A549 (cell line): ENCODE results near the gene NINJ1. TPM values are rescaled to one million over a fixed set of nuclear protein-coding genes. Genes with fewer than 3 reads are reported as not detected.

ENCODE experiments used
- ATAC-seq, 2 experiments: fragments of 200-7000 bp in 1 of 2; fragments of >200 bp in 1 of 2; cut with Nextera tagmentation in 1 of 2; cut with Tn5 transposase in 1 of 2; 3 replicates each; pipeline versions ENCODE4 v1.8.0 to v1.9.1; 2018 to 2020; ENCODE audit warnings: mild to moderate bottlenecking in 1 of 2, moderate library complexity in 1 of 2
- CTCF ChIA-PET: fragments of 300-600 bp; sonication (Branson Sonifier 250); formaldehyde crosslinking; extraction: SDS; loops from one replicate; lab custom pipeline; 2021; ENCODE audit warnings: antibody characterized with exemption, inconsistent platforms; lab: Yijun Ruan, JAX
- POLR2A ChIA-PET: fragments of 350-600 bp; formaldehyde crosslinking; extraction: SDS; loops from one replicate; lab custom pipeline; 2021; ENCODE audit warnings: antibody characterized with exemption, inconsistent platforms; lab: Yijun Ruan, JAX
- DNase-seq, 2 experiments: peaks; one replicate each; pipeline versions ENCODE4 v3.0.0 to v3.0.0-alpha.2; 2011 to 2016; ENCODE audit warnings: low read depth in 1 of 2, low spot score in 1 of 2
- FAIRE-seq: peaks from 2 replicates; lab custom pipeline; 2011; peaks lifted over from hg19 to GRCh38; lab: Jason Lieb, UNC
- H3K27ac ChIP-seq, 2 experiments: fragments of >200 bp; sonication (Bioruptor Twin); formaldehyde crosslinking; 3 replicates each; pipeline ENCODE4 v1.5.1; 2016 to 2017
- H3K4me1 ChIP-seq: fragments of >200 bp; sonication (Bioruptor Twin); formaldehyde crosslinking; 3 replicates; pipeline ENCODE4 v1.6.1; 2016
- H3K4me2 ChIP-seq: fragments of >200 bp; sonication (Bioruptor Twin); formaldehyde crosslinking; 3 replicates; pipeline ENCODE4 v1.6.1; 2016
- H3K4me3 ChIP-seq: fragments of >200 bp; sonication (Bioruptor Twin); formaldehyde crosslinking; 3 replicates; pipeline ENCODE4 v1.5.1; 2016
- H3K9me3 ChIP-seq: fragments of >200 bp; sonication (Bioruptor Twin); formaldehyde crosslinking; 3 replicates; pipeline ENCODE4 v1.6.1; 2016
- BHLHE40 ChIP-seq: IDR thresholded peaks from 2 replicates; pipeline ENCODE4 v1.6.1; 2012; ENCODE audit warnings: low read depth, low read length, inconsistent platforms
- CEBPB ChIP-seq, 2 experiments: fragments of >200 bp in 1 of 2; sonication (Bioruptor Twin) in 1 of 2; formaldehyde crosslinking in 1 of 2; IDR thresholded peaks; 2 replicates each; pipeline ENCODE4 v1.6.1; 2012 to 2016
- HOXA7 ChIP-seq: fragments of 250-450 bp; sonication (Bioruptor Pico); IDR thresholded peaks from 2 replicates; pipeline ENCODE4 v1.5.0; 2020; ENCODE audit warnings: mild to moderate bottlenecking, moderate library complexity
- HOXB13 ChIP-seq: fragments of 250-450 bp; sonication (Bioruptor Pico); IDR thresholded peaks from 2 replicates; pipeline ENCODE4 v1.5.0; 2020; ENCODE audit warnings: low read depth, mild to moderate bottlenecking, moderate library complexity
- HOXB5 ChIP-seq: fragments of 250-450 bp; sonication (Bioruptor Pico); IDR thresholded peaks from 2 replicates; pipeline ENCODE4 v1.5.0; 2020; ENCODE audit warnings: mild to moderate bottlenecking, moderate library complexity
- MAZ ChIP-seq: fragments of 150-350 bp; IDR thresholded peaks from 2 replicates; pipeline ENCODE4 v1.6.1; 2014; ENCODE audit warnings: antibody characterized with exemption, low read depth, low read length, borderline replicate concordance
- NFE2L2 ChIP-seq: fragments of 150-350 bp; conservative IDR thresholded peaks from 2 replicates; pipeline ENCODE4 v1.6.1; 2014; ENCODE audit warnings: low read length
- PHF8 ChIP-seq: fragments of 200-600 bp; sonication (generic); IDR thresholded peaks from 2 replicates; pipeline ENCODE4 v1.6.1; 2016; ENCODE audit warnings: low read depth, mild to moderate bottlenecking, antibody characterized with exemption, moderate library complexity, borderline replicate concordance
- RFX5 ChIP-seq: fragments of 450-650 bp; IDR thresholded peaks from 2 replicates; pipeline ENCODE4 v1.7.1; 2014; ENCODE audit warnings: antibody characterized with exemption, mild to moderate bottlenecking, moderate library complexity
- ZFP36 ChIP-seq: fragments of 450-650 bp; IDR thresholded peaks from 2 replicates; pipeline ENCODE4 v1.6.1; 2014; ENCODE audit warnings: borderline replicate concordance; ENCODE audit not compliant: partially characterized antibody
- ZNF302 ChIP-seq: fragments of 250-450 bp; sonication (Bioruptor Pico); IDR thresholded peaks from 2 replicates; pipeline ENCODE4 v1.9.0; 2021; ENCODE audit warnings: inconsistent platforms, mild to moderate bottlenecking, moderate library complexity
- ZSCAN20 ChIP-seq: fragments of 250-450 bp; sonication (Bioruptor Pico); IDR thresholded peaks from 2 replicates; pipeline ENCODE4 v1.8.0; 2022; ENCODE audit warnings: mild to moderate bottlenecking, moderate library complexity
- WGBS: methylation state at CpG from one replicate; pipeline ENCODE4 v1.1.6; 2017; ENCODE audit errors: missing lambda C conversion rate; 5-methylcytosine and 5-hydroxymethylcytosine counted together
- polyA plus RNA-seq, 4 experiments: library from polyadenylated mRNA; depleted of rRNA in 3 of 4; stranded (reverse); fragments of >200 nt; fragmentation: RNase III in 1 of 4; extraction: RNeasy Plus Mini Kit Qiagen cat#74134 plus additional on column Dnase treatment in 1 of 4; gene quantifications; 2 replicates in 3 of 4; 3 replicates in 1 of 4; pipeline ENCODE4 v1.2.3, GENCODE V29; 2011 to 2017
- TF ChIP-seq, protein P1 (sequence below): fragments of 450-650 bp; IDR thresholded peaks from 2 replicates; pipeline ENCODE4 v1.6.1; 2014; ENCODE audit warnings: antibody characterized with exemption
- TF ChIP-seq, protein P2 (sequence below): IDR thresholded peaks from 2 replicates; pipeline ENCODE4 v1.6.1; 2012
- TF ChIP-seq, protein P3 (sequence below): fragments of 200-600 bp; sonication (generic); IDR thresholded peaks from 2 replicates; pipeline ENCODE4 v1.6.1; 2016; ENCODE audit warnings: antibody characterized with exemption, mild to moderate bottlenecking, moderate library complexity
- TF ChIP-seq, protein P4 (sequence below): IDR thresholded peaks from 2 replicates; pipeline ENCODE4 v1.6.1; 2012
- TF ChIP-seq, protein P5 (sequence below): fragments of 250-450 bp; sonication (Bioruptor Pico); IDR thresholded peaks from 2 replicates; pipeline ENCODE4 v1.5.0; 2021; ENCODE audit warnings: mild to moderate bottlenecking, moderate library complexity, borderline replicate concordance
- TF ChIP-seq, protein P6 (sequence below): fragments of >200 bp; sonication (Bioruptor Twin); formaldehyde crosslinking; IDR thresholded peaks from 3 replicates; pipeline ENCODE4 v1.5.1; 2016

The NINJ1 gene
- polyA plus RNA-seq, 2 of the 4 experiments (the other 2 are of a cell fraction): 27.0 to 60.4 TPM

DNA sequence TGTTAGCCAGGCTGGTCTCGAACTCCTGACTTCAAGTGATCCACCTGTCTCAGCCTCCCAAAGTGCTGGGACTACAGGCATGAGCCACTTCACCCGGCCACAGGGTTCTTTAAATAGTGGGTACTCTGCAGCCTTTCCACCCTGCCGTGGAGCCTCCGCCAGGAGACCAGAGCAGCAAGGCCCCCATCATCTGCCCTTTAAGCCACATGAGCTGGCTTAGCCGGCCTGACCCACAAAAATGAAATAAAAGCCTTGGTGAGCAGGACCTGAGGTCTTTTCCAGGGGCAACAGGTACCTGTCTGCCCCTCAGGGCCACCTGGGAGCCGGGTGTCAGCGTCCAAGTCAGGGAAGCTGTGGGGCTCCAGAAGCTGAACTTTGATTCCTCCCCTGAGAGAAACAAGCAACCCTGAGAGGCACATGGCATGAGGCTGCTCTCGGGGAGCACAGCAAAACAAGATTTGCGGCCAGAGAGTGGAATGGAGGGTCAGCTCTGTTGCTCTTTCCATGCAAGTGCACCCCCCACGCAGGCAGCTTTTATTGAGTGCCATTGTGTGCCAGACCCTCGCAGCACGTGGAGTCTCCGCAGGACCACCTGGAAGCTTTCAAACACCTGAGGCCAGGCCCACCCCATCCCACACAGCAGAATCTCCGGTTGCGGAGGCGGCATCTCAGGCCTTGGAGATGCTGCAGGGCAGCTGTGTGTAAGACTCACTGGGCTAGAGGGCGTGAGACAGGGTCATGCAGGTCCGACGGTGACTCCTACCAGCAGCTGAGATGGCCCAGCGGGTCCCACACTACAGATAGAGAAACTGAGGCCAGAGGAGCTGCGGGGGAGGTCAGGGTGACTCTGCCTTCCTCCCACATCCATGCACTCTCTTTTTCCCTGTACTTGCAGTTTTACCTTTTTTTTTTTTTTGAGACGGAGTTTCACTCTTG lies 45.1 kb upstream of the NINJ1 start:
- Histone ChIP-seq H3K27ac (no peak overlapping the region), H3K4me1 (no peaks in the 10 kb centered on the region), H3K4me2 (no peak overlapping the region), H3K4me3 (no peak overlapping the region)
- DNase-seq (no peak), FAIRE-seq (no peak), ATAC-seq (no peak)
- TF ChIP-seq, protein P1, sequence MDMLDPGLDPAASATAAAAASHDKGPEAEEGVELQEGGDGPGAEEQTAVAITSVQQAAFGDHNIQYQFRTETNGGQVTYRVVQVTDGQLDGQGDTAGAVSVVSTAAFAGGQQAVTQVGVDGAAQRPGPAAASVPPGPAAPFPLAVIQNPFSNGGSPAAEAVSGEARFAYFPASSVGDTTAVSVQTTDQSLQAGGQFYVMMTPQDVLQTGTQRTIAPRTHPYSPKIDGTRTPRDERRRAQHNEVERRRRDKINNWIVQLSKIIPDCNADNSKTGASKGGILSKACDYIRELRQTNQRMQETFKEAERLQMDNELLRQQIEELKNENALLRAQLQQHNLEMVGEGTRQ: no peak
- no peak for TF ChIP-seq ZSCAN20 (CRISPR knock-in tag)
- TF ChIP-seq, protein P2, sequence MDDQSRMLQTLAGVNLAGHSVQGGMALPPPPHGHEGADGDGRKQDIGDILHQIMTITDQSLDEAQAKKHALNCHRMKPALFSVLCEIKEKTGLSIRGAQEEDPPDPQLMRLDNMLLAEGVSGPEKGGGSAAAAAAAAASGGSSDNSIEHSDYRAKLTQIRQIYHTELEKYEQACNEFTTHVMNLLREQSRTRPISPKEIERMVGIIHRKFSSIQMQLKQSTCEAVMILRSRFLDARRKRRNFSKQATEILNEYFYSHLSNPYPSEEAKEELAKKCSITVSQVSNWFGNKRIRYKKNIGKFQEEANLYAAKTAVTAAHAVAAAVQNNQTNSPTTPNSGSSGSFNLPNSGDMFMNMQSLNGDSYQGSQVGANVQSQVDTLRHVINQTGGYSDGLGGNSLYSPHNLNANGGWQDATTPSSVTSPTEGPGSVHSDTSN: no peak
- no peak for TF ChIP-seq ZNF302
- TF ChIP-seq BHLHE40: no peak
- TF ChIP-seq, protein P3, sequence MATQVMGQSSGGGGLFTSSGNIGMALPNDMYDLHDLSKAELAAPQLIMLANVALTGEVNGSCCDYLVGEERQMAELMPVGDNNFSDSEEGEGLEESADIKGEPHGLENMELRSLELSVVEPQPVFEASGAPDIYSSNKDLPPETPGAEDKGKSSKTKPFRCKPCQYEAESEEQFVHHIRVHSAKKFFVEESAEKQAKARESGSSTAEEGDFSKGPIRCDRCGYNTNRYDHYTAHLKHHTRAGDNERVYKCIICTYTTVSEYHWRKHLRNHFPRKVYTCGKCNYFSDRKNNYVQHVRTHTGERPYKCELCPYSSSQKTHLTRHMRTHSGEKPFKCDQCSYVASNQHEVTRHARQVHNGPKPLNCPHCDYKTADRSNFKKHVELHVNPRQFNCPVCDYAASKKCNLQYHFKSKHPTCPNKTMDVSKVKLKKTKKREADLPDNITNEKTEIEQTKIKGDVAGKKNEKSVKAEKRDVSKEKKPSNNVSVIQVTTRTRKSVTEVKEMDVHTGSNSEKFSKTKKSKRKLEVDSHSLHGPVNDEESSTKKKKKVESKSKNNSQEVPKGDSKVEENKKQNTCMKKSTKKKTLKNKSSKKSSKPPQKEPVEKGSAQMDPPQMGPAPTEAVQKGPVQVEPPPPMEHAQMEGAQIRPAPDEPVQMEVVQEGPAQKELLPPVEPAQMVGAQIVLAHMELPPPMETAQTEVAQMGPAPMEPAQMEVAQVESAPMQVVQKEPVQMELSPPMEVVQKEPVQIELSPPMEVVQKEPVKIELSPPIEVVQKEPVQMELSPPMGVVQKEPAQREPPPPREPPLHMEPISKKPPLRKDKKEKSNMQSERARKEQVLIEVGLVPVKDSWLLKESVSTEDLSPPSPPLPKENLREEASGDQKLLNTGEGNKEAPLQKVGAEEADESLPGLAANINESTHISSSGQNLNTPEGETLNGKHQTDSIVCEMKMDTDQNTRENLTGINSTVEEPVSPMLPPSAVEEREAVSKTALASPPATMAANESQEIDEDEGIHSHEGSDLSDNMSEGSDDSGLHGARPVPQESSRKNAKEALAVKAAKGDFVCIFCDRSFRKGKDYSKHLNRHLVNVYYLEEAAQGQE: no peak
- no peak for TF ChIP-seq MAZ
- no peak for TF ChIP-seq HOXA7 (CRISPR knock-in tag)
- TF ChIP-seq, protein P4, sequence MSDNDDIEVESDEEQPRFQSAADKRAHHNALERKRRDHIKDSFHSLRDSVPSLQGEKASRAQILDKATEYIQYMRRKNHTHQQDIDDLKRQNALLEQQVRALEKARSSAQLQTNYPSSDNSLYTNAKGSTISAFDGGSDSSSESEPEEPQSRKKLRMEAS: no peak
- TF ChIP-seq, protein P5, sequence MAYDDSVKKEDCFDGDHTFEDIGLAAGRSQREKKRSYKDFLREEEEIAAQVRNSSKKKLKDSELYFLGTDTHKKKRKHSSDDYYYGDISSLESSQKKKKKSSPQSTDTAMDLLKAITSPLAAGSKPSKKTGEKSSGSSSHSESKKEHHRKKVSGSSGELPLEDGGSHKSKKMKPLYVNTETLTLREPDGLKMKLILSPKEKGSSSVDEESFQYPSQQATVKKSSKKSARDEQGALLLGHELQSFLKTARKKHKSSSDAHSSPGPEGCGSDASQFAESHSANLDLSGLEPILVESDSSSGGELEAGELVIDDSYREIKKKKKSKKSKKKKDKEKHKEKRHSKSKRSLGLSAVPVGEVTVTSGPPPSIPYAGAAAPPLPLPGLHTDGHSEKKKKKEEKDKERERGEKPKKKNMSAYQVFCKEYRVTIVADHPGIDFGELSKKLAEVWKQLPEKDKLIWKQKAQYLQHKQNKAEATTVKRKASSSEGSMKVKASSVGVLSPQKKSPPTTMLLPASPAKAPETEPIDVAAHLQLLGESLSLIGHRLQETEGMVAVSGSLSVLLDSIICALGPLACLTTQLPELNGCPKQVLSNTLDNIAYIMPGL (CRISPR knock-in tag): no peak
- no peak for TF ChIP-seq ZFP36
- no peak for TF ChIP-seq HOXB13
- TF ChIP-seq RFX5: no peak
- TF ChIP-seq HOXB5: no peak
- no peak for TF ChIP-seq CEBPB (IDR thresholded peaks at IDR 0.05)
- TF ChIP-seq, protein P6, sequence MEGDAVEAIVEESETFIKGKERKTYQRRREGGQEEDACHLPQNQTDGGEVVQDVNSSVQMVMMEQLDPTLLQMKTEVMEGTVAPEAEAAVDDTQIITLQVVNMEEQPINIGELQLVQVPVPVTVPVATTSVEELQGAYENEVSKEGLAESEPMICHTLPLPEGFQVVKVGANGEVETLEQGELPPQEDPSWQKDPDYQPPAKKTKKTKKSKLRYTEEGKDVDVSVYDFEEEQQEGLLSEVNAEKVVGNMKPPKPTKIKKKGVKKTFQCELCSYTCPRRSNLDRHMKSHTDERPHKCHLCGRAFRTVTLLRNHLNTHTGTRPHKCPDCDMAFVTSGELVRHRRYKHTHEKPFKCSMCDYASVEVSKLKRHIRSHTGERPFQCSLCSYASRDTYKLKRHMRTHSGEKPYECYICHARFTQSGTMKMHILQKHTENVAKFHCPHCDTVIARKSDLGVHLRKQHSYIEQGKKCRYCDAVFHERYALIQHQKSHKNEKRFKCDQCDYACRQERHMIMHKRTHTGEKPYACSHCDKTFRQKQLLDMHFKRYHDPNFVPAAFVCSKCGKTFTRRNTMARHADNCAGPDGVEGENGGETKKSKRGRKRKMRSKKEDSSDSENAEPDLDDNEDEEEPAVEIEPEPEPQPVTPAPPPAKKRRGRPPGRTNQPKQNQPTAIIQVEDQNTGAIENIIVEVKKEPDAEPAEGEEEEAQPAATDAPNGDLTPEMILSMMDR: no peak
- no peak for TF ChIP-seq PHF8
- no peak for TF ChIP-seq NFE2L2
- TF ChIP-seq, all 56 proteins: peak for 0
- CTCF ChIA-PET: interaction anchor here (0.5 to 1.2 kb wide), 5 partner anchors 10 to 124 kb away, joined by 3 to 4 read pairs (median 3); no protein-coding TSS in a partner anchor
- 73% methylated on average over 22 of the region's 22 CpGs for WGBS
- no peaks in the 10 kb centered on the region for H3K9me3 ChIP-seq
- POLR2A ChIA-PET: no interaction called here
